ENCODE data around the gene PCNX4. TPM values are rescaled to one million over a fixed set of nuclear protein-coding genes. Genes with fewer than 3 reads are reported as not detected.
A peak's percentile ranks its signal among the peaks of the same experiment; 100 is the strongest.

PCNX4 gene
- total and polyA plus RNA-seq, 7 experiments from 2014 or later = 17.2 to 48.2 (median 36.4) TPM

DNA sequence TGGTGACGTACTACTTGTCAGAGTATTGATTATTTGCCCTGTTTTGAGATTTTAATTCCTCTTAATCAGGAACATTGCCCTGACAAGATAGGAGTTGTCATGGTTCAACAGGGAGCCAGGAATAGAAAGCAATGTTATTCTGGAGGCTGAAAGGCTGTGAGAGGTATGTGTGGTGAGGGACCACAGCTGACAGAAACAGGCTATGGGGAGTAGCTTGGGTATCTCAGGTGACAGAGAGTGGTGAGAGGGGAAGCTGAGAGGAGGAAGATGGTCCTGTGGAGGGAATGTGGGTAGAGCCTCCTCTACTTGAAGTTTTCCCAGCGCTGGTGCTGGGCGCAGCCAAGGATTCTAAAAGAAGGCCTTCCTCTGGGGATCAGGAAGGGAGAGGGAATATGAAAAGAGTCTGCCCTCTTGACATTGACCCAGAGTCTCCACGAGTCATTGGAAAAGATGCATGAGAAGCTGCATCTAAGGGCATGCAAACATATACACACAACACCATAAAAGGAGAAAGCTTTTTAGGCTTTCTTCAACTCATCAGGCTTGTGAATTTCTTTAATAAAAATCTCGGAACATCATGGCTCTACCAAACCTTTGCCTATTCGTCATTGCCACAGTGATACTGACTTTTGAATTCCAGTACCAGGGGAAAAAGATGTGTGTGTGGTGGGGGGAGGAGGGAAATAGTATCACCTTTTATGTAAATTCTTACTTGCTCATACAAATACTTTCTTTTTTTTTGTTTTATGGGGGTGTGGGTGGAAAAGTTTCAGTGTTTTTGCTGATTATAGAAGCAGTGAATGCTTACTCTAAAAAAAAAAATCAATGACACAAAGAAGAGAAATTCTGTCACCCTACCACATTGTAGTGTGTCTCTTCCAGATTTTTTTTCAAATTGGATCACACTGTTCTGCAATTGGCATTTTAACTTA, 113.4 kb downstream of the PCNX4 start:
- Histone ChIP-seq H3K4me1 (ENCODE audit: control insufficient read depth in 2 of 2, insufficient read depth in 2 of 2, low read length in 2 of 2) (no peaks in the 10 kb centered on the region), H3K36me3 (ENCODE audit: control insufficient read depth in 2 of 3, insufficient read depth in 3 of 3, low read length in 3 of 3) (no peaks in the 10 kb centered on the region), H3K4me3 (ENCODE audit: low read length) (no peak overlapping the region), H3K27ac (ENCODE audit: low read depth, low read length) (no peak overlapping the region), H3K27me3 (ENCODE audit: control insufficient read depth in 2 of 2, insufficient read depth in 2 of 2, low read length in 2 of 2) (peaks cover 0 to 3% of the 10 kb centered on the region in 2 donors), H3K9me3 (ENCODE audit: control insufficient read depth in 2 of 3, low read length in 3 of 3) (no peaks in the 10 kb centered on the region)
- Mint-ChIP-seq H3K9me3 (peaks cover 0 to 12% (median under 1%) of the 10 kb centered on the region in 11 donors), H3K36me3 (peaks cover 0 to under 1% (median 0%) of the 10 kb centered on the region in 5 donors), H3K4me3 (no peak overlapping the region), H3K4me1 (no peaks in the 10 kb centered on the region), H3K27ac (no peak overlapping the region), H3K27me3 (peaks cover 23 to 35% (median 30%) of the 10 kb centered on the region in 5 donors)
- intact Hi-C loops (cut with micrococcal nuclease) = no loop called here
- ChIA-PET POLR2A (no interaction called here), CTCF (no interaction called here)
- no peak for DNase-seq
- no peak for ATAC-seq

DNA sequence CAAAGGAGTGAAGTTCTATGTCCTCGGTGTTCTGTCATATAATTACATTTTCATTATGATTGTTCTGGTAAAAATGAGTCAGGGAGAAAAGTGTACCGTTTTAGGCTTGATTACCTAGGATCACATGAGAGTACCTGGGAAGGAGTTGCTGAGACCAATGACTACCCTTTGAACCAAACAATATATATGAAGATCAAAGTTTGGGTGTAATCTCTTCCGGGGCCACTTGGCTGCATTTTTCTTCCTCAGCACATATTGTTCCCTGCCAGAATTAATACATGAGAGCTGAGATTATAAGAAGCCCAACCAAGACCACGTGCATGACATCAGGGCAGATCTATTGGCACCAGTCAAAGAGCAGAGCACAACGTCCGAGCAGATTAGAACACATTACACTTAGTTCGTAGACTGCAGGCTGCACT, 114.5 kb downstream of the PCNX4 start:
- Mint-ChIP-seq H3K36me3 (no peaks in the 10 kb centered on the region), H3K4me1 (no peaks in the 10 kb centered on the region), H3K27ac (no peak overlapping the region), H3K9me3 (peaks cover 0 to 3% (median 0%) of the 10 kb centered on the region in 11 donors), H3K4me3 (no peak overlapping the region), H3K27me3 (peaks cover 17 to 37% (median 31%) of the 10 kb centered on the region in 5 donors)
- H3K27me3 ChIP-seq (ENCODE audit: control insufficient read depth in 2 of 2, insufficient read depth in 2 of 2, low read length in 2 of 2) = peaks cover 0 to 3% of the 10 kb centered on the region in 2 donors
- CTCF ChIA-PET = no interaction called here
- ATAC-seq (no peak), DNase-seq (no peak)
- no peak overlapping the region for H3K4me3 ChIP-seq (ENCODE audit: low read length)
- POLR2A ChIA-PET = no interaction called here
- no peak overlapping the region for H3K27ac ChIP-seq (ENCODE audit: low read depth, low read length)
- H3K36me3 ChIP-seq (ENCODE audit: control insufficient read depth in 2 of 3, insufficient read depth in 3 of 3, low read length in 3 of 3) = no peaks in the 10 kb centered on the region
- H3K4me1 ChIP-seq (ENCODE audit: control insufficient read depth in 2 of 2, insufficient read depth in 2 of 2, low read length in 2 of 2) = no peaks in the 10 kb centered on the region
- intact Hi-C loops (cut with micrococcal nuclease) = no loop called here
- H3K9me3 ChIP-seq (ENCODE audit: control insufficient read depth in 2 of 3, low read length in 3 of 3) = no peaks in the 10 kb centered on the region

DNA sequence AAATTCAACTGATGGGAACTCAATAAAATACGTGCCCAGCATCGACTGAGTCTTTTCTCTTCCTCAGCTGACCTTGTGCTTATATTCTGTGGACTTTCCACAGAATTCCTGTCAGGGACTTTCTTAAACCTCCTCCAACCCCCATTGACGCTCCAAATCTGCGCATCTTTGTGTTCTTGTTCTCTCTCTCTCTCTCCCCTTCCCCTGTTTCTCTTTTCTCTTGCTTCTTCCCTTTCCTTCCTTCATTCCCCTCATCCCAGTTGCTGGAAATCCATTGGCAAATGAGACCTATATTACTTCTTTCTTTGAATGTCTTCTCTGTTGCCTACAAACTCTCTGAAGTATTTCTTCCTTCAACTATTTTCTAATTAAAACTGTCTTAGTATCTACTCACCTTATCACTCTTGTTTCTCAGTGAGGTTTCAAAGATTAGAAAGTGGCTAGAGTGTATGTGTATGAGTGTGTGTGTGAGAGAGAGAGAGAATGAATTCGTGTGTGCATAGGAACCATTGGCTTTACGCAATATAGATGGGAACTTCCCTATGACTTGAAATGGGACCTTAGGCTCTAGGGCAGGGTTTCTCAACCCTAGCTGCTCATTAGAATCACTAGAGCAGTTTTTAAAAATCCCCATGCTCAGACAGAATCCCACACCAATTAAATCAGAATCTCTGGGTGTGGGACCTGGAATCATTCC, 115.3 kb downstream of the PCNX4 start:
- intact Hi-C loops (cut with micrococcal nuclease) = no loop called here
- CTCF ChIA-PET = no interaction called here
- H3K27ac Mint-ChIP-seq = no peak overlapping the region

GRCh38 chr14:60210703-60211102, 119.0 kb downstream of the PCNX4 start:
- ATAC-seq = no peak
- Mint-ChIP-seq H3K27ac (peak overlapping the region in 1 of 9 donors; percentile 13), H3K9me3 (peaks cover 0 to 3% (median 0%) of the 10 kb centered on the region in 11 donors), H3K4me3 (no peak overlapping the region), H3K4me1 (no peaks in the 10 kb centered on the region), H3K27me3 (peaks cover 7 to 26% (median 16%) of the 10 kb centered on the region in 5 donors), H3K36me3 (no peaks in the 10 kb centered on the region)
- intact Hi-C loops (cut with micrococcal nuclease) = no loop called here
- no peak for DNase-seq
- POLR2A ChIA-PET = no interaction called here
- CTCF ChIA-PET = interaction anchor here (0.5 kb wide), 1 partner anchor 37 kb away, joined by 3 read pairs; no protein-coding TSS in a partner anchor
- Histone ChIP-seq H3K4me1 (ENCODE audit: control insufficient read depth in 2 of 2, insufficient read depth in 2 of 2, low read length in 2 of 2) (no peaks in the 10 kb centered on the region), H3K9me3 (ENCODE audit: control insufficient read depth in 2 of 3, low read length in 3 of 3) (no peaks in the 10 kb centered on the region), H3K36me3 (ENCODE audit: control insufficient read depth in 2 of 3, insufficient read depth in 3 of 3, low read length in 3 of 3) (no peaks in the 10 kb centered on the region), H3K27me3 (ENCODE audit: control insufficient read depth in 2 of 2, insufficient read depth in 2 of 2, low read length in 2 of 2) (peaks cover 0 to 3% of the 10 kb centered on the region in 2 donors), H3K4me3 (ENCODE audit: low read length) (no peak overlapping the region), H3K27ac (ENCODE audit: low read depth, low read length) (no peak overlapping the region)

More for the DNA sequence above, 115.3 kb downstream of the PCNX4 start:
- peaks cover 17 to 37% (median 28%) of the 10 kb centered on the region in 5 donors for H3K27me3 Mint-ChIP-seq
- ATAC-seq = peak; percentile 54
- Histone ChIP-seq H3K4me1 (ENCODE audit: control insufficient read depth in 2 of 2, insufficient read depth in 2 of 2, low read length in 2 of 2) (no peaks in the 10 kb centered on the region), H3K27ac (ENCODE audit: low read depth, low read length) (no peak overlapping the region), H3K27me3 (ENCODE audit: control insufficient read depth in 2 of 2, insufficient read depth in 2 of 2, low read length in 2 of 2) (peaks cover 0 to 3% of the 10 kb centered on the region in 2 donors), H3K36me3 (ENCODE audit: control insufficient read depth in 2 of 3, insufficient read depth in 3 of 3, low read length in 3 of 3) (no peaks in the 10 kb centered on the region), H3K9me3 (ENCODE audit: control insufficient read depth in 2 of 3, low read length in 3 of 3) (no peaks in the 10 kb centered on the region), H3K4me3 (ENCODE audit: low read length) (no peak overlapping the region)
- no peak for DNase-seq
- H3K9me3 Mint-ChIP-seq = peaks cover 0 to 3% (median 0%) of the 10 kb centered on the region in 11 donors
- H3K4me3 Mint-ChIP-seq = no peak overlapping the region
- POLR2A ChIA-PET = no interaction called here
- no peaks in the 10 kb centered on the region for H3K36me3 Mint-ChIP-seq
- H3K4me1 Mint-ChIP-seq = no peaks in the 10 kb centered on the region

GRCh38 chr14:60211153-60211552, 119.4 kb downstream of the PCNX4 start:
- H3K27me3 ChIP-seq (ENCODE audit: control insufficient read depth in 2 of 2, insufficient read depth in 2 of 2, low read length in 2 of 2) = no peaks in the 10 kb centered on the region
- no peaks in the 10 kb centered on the region for H3K36me3 ChIP-seq (ENCODE audit: control insufficient read depth in 2 of 3, insufficient read depth in 3 of 3, low read length in 3 of 3)
- no peak overlapping the region for H3K4me3 Mint-ChIP-seq
- H3K4me1 ChIP-seq (ENCODE audit: control insufficient read depth in 2 of 2, insufficient read depth in 2 of 2, low read length in 2 of 2) = no peaks in the 10 kb centered on the region
- DNase-seq (no peak), ATAC-seq (no peak)
- H3K9me3 Mint-ChIP-seq = peaks cover 0 to 3% (median 0%) of the 10 kb centered on the region in 11 donors
- ChIA-PET CTCF (interaction anchor here (0.5 kb wide), 1 partner anchor 37 kb away, joined by 3 read pairs; no protein-coding TSS in a partner anchor), POLR2A (no interaction called here)
- H3K27ac Mint-ChIP-seq = peak overlapping the region in 1 of 9 donors; percentile 13
- no peak overlapping the region for H3K27ac ChIP-seq (ENCODE audit: low read depth, low read length)
- peaks cover 4 to 23% (median 14%) of the 10 kb centered on the region in 5 donors for H3K27me3 Mint-ChIP-seq
- H3K36me3 Mint-ChIP-seq = no peaks in the 10 kb centered on the region
- no peaks in the 10 kb centered on the region for H3K4me1 Mint-ChIP-seq
- H3K4me3 ChIP-seq (ENCODE audit: low read length) = no peak overlapping the region
- intact Hi-C loops (cut with micrococcal nuclease) = no loop called here
- no peaks in the 10 kb centered on the region for H3K9me3 ChIP-seq (ENCODE audit: control insufficient read depth in 2 of 3, low read length in 3 of 3)

GRCh38 chr14:60212503-60213371, 121.0 kb downstream of the PCNX4 start:
- Histone ChIP-seq H3K9me3 (ENCODE audit: control insufficient read depth in 2 of 3, low read length in 3 of 3) (no peaks in the 10 kb centered on the region), H3K36me3 (ENCODE audit: control insufficient read depth in 2 of 3, insufficient read depth in 3 of 3, low read length in 3 of 3) (no peaks in the 10 kb centered on the region), H3K27ac (ENCODE audit: low read depth, low read length) (no peak overlapping the region), H3K27me3 (ENCODE audit: control insufficient read depth in 2 of 2, insufficient read depth in 2 of 2, low read length in 2 of 2) (no peaks in the 10 kb centered on the region), H3K4me1 (ENCODE audit: control insufficient read depth in 2 of 2, insufficient read depth in 2 of 2, low read length in 2 of 2) (no peaks in the 10 kb centered on the region), H3K4me3 (ENCODE audit: low read length) (no peak overlapping the region)
- H3K4me3 Mint-ChIP-seq = no peak overlapping the region
- H3K4me1 Mint-ChIP-seq = no peaks in the 10 kb centered on the region
- H3K27ac Mint-ChIP-seq = no peak overlapping the region
- CTCF ChIA-PET = no interaction called here
- POLR2A ChIA-PET = no interaction called here
- peaks cover 0 to 3% (median 0%) of the 10 kb centered on the region in 11 donors for H3K9me3 Mint-ChIP-seq
- intact Hi-C loops (cut with micrococcal nuclease) = no loop called here
- DNase-seq = no peak
- peaks cover 0 to 13% (median 8%) of the 10 kb centered on the region in 5 donors for H3K27me3 Mint-ChIP-seq
- ATAC-seq = no peak
- H3K36me3 Mint-ChIP-seq = no peaks in the 10 kb centered on the region
